ENCODE data around the gene ALDH3A2.

Gene ALDH3A2

GRCh38 chr17:19641687-19642372 lies 6.7 kb upstream of the ALDH3A2 start:
- DNase-seq (ENCODE audit: low read depth) = no peak
- no peak overlapping the region for H3K4me3 ChIP-seq (ENCODE audit: control insufficient read depth, low read depth, low read length)
- no peak for TF ChIP-seq CTCF (IDR thresholded peaks at IDR 0.05; ENCODE audit: control insufficient read depth, insufficient read depth, low read depth, low read length, missing control alignments)

- H3K4me3 ChIP-seq (ENCODE audit: control insufficient read depth, low read depth, low read length) = no peak overlapping the region
- no peak for DNase-seq (ENCODE audit: low read depth)
- no peak for TF ChIP-seq CTCF (IDR thresholded peaks at IDR 0.05; ENCODE audit: control insufficient read depth, insufficient read depth, low read depth, low read length, missing control alignments)
Observed at GRCh38 chr17:19642373-19642893, 6.1 kb upstream of the ALDH3A2 start.

- no peak for DNase-seq (ENCODE audit: low read depth)
- no peak for TF ChIP-seq CTCF (IDR thresholded peaks at IDR 0.05; ENCODE audit: control insufficient read depth, insufficient read depth, low read depth, low read length, missing control alignments)
- no peak overlapping the region for H3K4me3 ChIP-seq (ENCODE audit: control insufficient read depth, low read depth, low read length)
Observed at GRCh38 chr17:19644493-19645210, 3.9 kb upstream of the ALDH3A2 start.

GRCh38 chr17:19645734-19646201 lies 2.8 kb upstream of the ALDH3A2 start:
- no peak overlapping the region for H3K4me3 ChIP-seq (ENCODE audit: control insufficient read depth, low read depth, low read length)
- TF ChIP-seq CTCF (IDR thresholded peaks at IDR 0.05; ENCODE audit: control insufficient read depth, insufficient read depth, low read depth, low read length, missing control alignments) = peak; percentile 48
- no peak for DNase-seq (ENCODE audit: low read depth)

GRCh38 chr17:19646788-19647696 lies 1.5 kb upstream of the ALDH3A2 start:
- no peak for TF ChIP-seq CTCF (IDR thresholded peaks at IDR 0.05; ENCODE audit: control insufficient read depth, insufficient read depth, low read depth, low read length, missing control alignments)
- peak overlapping the region; percentile 98; the same call in 1 of the 2 replicates for H3K4me3 ChIP-seq (ENCODE audit: control insufficient read depth, low read depth, low read length)
- DNase-seq (ENCODE audit: low read depth) = no peak
